M059J (cell line): ENCODE measurements around the gene SLC2A14. TPM values are rescaled to one million over a fixed set of nuclear protein-coding genes. Genes with fewer than 3 reads are reported as not detected.
"Not testable (repeated sequence)": the region's sequence is repeated elsewhere in the genome, so short reads cannot be mapped to it uniquely, and the experiment has no call there.

Source experiments
- DNase-seq: peaks from one replicate; pipeline ENCODE4 v3.0.0-alpha.2; 2012; ENCODE audit warnings: low read depth
- total RNA-seq: library from RNA; depleted of rRNA; stranded (reverse); fragments of >200 nt; shearing (Covaris generic); gene quantifications from 2 replicates; pipeline ENCODE4 v1.2.3, GENCODE V29; 2014; rRNA removed

SLC2A14 gene
- total RNA-seq: not detected in 2 replicates

- DNase-seq: no peak
Observed at GRCh38 chr12:7872566-7873319, at the start of gene SLC2A14. SLC2A14 (minus strand) TSS chr12:7872915; CDS start chr12:7869880, 3,035 bp downstream.

DNA sequence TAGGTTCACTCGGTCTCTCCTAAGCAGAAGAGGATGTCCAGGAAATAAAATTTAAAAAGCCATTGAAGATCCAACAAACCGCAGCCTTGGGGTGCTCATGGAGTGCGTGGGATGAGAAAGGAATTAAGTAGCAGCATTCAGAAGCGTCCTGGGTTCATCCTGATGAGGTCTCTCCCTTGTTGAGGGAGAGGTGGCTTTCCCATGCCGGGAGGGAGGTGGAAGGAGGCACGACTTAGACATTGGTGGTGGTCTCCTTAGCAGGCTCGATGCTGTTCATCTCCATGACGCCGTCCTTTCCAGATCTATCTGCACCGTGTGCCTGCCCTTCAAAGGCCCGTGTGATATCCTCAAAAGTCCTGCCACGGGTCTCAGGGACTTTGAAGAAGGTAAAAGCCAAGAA, 48.5 kb upstream of the SLC2A14 start:
- DNase-seq: not testable (repeated sequence)

GRCh38 chr12:7918268-7918590, 45.5 kb upstream of the SLC2A14 start:
- DNase-seq: not testable (repeated sequence)

DNA sequence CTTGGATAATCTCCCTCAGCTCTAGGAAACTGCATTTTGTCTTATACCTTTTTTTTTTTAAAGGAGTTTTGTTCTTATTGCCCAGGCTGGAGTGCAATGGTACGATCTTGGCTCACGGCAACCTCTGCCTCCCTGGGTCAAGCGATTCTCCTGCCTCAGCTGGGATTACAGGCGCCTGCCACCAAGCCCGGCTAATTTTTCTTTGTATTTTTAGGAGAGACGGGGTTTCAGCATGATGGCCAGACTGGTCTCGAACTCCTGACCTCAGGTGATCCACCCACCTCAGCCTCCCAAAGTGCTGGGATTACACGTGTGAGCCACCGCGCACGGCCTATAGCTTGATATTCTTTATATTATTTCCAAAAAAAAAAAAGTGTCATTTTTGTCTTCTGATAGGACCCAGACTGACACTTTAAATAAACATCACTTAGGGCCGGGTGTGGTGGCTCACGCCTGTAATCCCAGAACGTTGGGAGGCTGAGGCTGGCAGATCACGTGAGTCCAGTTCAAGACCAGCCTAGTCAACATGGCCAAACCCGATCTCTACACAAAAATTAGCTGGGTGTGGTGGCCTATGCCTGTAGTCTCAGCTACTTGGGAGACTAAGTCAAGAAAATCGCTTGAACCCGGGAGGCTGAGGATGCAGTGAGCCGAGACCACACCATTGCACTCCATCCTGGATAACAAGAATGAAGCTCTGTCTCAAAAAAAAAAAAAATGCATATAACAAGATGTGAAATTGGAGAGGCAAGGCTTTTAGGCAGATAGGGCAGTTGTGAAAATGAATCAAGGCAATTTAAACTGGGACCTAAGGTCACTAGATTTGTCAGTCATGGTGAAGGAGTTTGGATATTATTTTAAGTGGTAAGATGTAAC, 44.9 kb upstream of the SLC2A14 start:
- no peak for DNase-seq

DNA sequence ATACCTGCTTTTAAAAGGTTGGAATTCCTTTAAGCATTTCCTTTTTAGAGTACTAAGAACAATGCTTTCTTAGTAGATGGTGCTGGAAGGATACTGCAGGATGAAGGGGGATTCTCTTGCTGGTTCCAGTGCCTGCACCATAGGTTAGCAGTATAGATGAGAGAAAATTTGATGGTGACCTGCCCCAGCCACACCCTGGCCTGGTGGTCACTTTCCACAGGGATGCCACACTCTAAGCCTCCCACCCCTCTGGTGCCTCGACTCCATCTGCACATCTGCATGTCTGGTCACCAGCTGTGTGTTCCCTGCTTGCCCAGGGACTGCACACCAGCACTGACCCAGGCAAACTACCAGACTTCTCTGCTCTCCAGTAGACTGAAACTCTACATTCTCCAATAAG, 44.2 kb upstream of the SLC2A14 start:
- DNase-seq: no peak

- DNase-seq: no peak
Observed at GRCh38 chr12:7915661-7916403, 43.1 kb upstream of the SLC2A14 start.

DNA sequence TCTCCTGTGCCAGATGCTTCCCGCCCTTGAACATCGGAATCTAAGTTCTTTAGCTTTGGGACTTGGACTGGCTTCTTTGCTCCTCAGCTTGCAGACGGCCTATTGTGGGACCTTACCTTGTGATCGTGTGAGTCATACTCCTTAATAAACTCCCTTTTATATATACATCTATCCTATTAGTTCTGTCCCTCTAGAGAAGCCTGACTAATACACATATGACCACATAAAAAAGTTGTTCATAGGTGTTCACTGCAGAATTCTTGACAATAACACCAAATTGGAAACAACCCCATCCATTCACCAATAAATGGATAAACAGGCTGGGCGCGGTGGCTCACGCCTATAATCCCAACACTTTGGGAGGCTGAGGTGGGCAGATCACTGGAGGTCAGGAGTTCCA, 37.4 kb upstream of the SLC2A14 start:
- peak; percentile 31 for DNase-seq

DNA sequence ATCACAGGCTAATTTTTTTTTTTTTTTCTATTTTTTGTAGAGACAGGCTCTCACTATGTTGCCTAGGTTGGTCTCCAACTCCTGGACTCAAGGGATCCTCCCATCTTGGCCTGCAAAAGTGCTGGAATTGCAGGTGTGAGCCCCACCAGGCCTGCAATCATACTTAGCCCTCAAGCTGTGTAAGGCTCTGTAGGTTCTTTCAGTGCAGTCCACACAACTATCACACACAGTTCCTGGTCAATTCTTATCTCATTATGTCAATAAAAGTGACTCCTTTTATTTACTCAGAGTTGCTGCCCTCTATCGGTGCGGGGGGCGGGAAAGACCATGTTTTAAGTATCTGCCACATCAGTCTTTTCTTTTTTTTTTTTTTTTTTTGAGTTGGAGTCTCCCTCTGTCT, 34.3 kb upstream of the SLC2A14 start:
- peak; percentile 54 for DNase-seq

DNA sequence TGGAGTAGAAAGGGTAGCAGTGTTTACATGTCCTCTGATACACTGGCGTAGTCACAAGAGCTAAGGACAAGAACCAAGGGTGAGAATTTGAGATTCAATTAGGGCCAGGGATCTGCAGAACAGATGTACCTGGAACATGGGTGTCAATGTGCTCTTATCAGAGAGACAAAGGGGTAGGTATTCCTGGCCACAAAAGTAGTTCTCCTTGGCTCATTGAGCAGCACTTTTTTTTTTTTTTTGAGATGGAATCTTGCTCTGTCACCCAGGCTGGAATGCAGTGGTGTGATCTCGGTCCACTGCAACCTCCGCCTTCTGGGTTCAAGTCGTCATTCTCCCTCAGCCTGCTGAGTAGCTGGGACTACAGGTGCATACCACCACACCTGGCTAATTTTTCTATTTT, 33.6 kb upstream of the SLC2A14 start:
- DNase-seq: not testable (repeated sequence)

DNA sequence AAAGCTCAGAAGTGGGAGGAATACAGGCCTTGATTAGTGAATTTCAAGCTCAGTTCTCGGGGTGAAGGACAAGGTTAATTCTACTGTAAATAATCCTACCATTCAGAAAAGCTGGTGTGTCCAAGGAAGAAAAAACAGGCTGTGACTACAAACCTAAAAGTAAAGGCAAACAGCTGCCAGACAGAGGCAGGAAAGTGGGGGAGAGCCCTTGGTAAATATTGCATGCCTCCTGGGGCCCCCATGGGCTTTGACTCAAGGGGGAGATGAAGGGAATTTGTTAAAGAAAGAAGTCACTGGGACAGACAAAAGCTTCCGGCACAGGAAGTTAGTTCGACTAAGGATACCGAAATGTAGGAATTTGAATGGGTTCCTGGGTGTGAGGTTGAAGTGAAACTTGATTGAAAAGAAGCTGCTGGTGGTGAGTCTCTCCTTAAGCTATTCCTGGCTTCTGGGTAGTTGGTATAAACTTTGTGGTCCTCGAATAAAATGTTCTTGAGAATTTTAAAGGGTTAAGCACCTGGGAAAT, 32.9 kb upstream of the SLC2A14 start:
- DNase-seq: not testable (repeated sequence)

GRCh38 chr12:7905071-7905470, 32.4 kb upstream of the SLC2A14 start:
- no peak for DNase-seq

DNA sequence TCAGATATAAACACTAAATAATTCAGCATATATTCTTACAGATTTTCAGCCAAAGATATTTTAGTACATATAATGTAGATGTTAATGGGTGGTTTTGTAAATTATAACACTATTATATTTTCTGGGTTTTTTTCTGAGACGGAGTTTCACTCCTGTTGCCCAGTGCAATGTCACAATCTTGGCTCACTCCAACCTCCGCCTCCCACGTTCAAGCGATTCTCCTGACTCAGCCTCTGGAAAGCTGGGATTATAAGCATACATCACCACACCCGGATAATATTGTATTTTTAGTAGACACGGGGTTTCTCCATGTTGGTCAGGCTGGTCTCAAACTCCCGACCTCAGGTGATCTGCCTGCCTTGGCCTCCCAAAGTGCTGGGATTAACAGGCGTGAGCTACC, 29.7 kb upstream of the SLC2A14 start:
- not testable (repeated sequence) for DNase-seq

- no peak for DNase-seq
Observed at GRCh38 chr12:7899755-7900154, 27.0 kb upstream of the SLC2A14 start.

DNA sequence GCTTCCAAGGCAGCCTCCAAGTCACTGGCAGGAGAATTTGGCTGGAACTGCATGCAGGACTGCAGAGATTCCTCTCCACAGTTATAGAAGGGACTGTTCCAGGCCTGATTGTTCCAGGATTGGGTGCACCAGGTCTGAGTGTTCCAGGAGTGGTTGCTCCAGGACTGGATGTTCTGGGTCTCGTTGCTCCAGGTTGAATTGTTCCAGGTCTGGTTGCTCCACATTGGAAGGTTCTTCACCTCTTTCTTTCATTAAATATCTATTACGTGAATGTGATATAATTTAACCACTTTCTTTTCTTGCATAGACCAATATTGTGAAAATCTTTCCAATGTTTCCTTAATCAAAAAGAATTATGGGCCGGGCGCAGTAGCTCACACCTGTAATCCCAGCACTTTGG, 24.0 kb upstream of the SLC2A14 start:
- not testable (repeated sequence) for DNase-seq

DNA sequence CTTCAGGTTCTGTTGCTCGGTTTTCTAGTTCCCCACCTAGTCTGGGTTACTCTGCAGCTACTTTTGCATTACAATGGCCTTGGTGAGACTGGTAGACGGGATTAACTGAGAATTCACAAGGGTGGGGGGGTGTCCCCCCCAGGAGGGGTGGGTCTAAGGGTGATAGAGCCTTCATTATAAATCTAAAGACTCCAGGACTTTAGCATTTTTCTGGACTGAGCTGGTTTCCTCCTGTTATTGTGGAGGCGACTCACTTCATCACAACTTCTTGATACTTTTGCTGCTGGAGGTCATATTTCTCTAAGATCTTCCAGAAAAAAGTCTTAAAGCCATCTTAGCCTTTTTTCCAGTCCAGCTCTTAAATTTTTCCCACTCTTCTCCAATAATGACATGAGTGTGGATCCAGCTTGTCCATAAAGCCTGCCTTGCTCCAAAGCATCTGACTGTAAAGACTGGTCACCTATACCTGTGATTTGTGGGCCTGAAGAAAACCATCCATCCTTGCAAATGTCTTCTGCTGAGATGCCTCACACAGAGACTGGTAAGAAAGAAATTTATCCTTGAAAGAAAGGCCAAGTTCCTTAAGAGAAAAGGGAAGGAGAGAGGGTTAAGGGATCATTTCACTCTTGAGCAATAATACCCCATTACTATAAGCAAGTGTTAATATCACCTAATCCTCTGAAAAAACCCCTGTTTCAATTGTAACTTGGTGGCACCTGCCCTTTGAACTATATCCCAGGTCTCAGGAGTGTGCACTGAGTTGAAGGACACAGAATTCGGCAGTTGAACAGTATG, 19.7 kb upstream of the SLC2A14 start:
- DNase-seq: no peak

DNA sequence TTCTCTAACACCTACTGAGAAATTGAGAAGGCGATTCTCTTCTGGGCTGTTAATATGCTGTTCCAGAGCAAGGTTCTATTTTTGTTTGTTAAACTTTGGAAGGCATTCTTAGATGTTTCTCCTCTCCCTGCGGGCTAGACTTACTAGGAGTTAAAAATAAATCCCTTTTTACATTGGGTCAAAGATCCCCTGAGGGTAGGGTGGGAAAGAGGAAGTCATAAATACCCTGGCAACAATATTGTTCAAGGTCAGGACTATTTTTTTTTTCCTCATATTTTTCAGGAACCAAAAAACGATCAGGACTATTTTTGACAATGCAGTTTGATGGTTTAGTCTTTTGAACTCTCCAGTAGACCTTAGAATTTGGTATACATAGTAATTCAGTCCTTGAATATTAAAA, 12.0 kb upstream of the SLC2A14 start:
- DNase-seq: peak; percentile 3

DNA sequence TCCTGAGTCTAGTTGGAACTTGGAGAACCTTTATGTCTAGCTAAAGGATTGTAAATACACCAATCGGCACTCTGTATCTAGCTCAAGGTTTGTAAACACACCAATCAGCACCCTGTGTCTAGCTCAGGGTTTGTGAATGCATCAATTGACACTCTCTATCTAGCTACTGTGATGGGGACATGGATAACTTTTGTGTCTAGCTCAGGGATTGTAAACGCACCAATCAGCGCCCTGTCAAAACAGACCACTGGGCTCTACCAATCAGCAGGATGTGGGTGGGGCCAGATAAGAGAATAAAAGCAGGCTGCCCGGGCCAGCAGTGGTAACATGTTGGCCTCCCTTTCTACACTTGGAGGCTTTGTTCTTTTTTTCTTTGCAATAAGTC, 9.0 kb upstream of the SLC2A14 start:
- not testable (repeated sequence) for DNase-seq

GRCh38 chr12:7880952-7881735, 8.4 kb upstream of the SLC2A14 start:
- DNase-seq: not testable (repeated sequence)

GRCh38 chr12:7879246-7879645, 6.5 kb upstream of the SLC2A14 start:
- no peak for DNase-seq

DNA sequence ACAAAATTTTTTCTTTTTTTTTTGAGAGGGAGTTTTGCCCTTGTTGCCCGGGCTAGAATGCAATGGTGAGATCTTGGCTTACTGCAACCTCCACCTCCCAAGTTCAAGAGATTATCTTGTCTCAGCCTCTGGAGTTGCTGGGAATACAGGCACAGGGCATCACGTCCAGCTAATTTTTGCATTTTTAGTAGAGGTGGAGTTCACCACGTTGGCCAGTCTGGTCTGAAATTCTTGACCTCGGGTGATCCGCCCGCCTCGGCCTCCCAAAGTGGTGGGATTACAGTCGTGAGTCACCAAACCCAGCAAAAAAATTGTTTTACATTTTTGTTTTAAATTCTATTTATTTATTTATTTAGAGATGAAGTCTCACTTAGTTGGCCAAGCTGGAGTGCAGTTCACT, 4.7 kb upstream of the SLC2A14 start:
- no peak for DNase-seq
